Measurements from ENCODE around the gene IFNGR2. TPM values are rescaled to one million over a fixed set of nuclear protein-coding genes. Genes with fewer than 3 reads are reported as not detected.

IFNGR2 gene
- total and polyA plus RNA-seq, 2 donors (not counting 1 experiment from before 2014, with no cell fraction given), result 96.0 to 108 TPM

DNA sequence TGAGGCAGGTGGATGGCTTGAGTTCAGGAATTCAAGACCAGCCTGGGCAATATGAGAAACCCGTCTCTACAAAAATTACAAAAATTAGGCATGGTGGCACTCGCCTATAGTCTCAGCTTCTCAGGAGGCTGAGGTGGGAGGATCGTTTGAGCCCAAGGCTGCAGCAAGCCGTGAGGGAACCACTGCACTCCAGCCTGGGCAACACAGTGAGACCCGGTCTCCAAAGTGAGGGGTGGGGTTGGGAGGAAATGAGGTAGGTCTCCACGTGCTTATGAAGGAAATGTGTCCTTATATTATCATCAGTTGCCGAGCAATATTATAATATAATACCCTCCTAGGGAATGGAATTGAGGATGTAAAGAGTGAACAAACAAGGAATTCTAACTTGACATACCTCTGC lies 73.9 kb downstream of the IFNGR2 start:
- H3K27ac Mint-ChIP-seq, result no peak overlapping the region
- ChIA-PET CTCF (no interaction called here), POLR2A (no interaction called here)

DNA sequence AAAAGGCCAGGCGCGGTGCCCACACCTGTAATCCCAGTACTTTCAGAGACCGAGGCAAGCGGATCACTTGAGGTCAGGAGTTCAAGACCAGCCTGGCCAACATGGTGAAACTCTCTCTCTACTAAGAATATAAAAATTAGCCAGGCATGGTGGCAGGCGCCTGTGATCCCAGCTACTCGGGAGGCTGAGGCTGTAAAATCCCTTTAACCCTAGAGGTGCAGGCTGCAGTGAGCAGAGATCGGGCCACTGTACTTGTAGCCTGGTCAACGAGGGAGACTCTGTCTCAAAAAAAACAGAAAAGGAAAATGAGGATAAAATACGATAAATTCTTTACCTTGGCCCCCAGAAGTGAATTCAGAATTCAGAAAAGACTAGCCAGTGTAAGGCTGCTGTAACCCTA lies 75.0 kb downstream of the IFNGR2 start:
- Mint-ChIP-seq H3K9me3 (ENCODE audit: insufficient read depth) (no peaks in the 10 kb centered on the region), H3K27ac (peak overlapping the region; percentile 95), H3K27me3 (no peaks in the 10 kb centered on the region), H3K4me3 (peak overlapping the region; percentile 94), H3K4me1 (peaks cover 19% of the 10 kb centered on the region)
- Histone ChIP-seq H3K4me3 (ENCODE audit: control extremely low read depth in 1 of 5, extremely low read depth in 1 of 5, insufficient read depth in 1 of 5, low read depth in 2 of 5, low read length in 4 of 5) (peak overlapping the region; percentile 70 to 91 (median 78)), H3K36me3 (replicated peaks in 1 of 2; ENCODE audit: control extremely low read depth in 1 of 2, control insufficient read depth in 1 of 2, extremely low read depth in 1 of 2, insufficient read depth in 2 of 2, low read length in 1 of 2) (no peaks in the 10 kb centered on the region), H2AFZ (ENCODE audit: insufficient read depth, low read depth, low read length, poor library complexity, severe bottlenecking) (peak overlapping the region; percentile 85), H3K79me2 (ENCODE audit: control insufficient read depth, insufficient read depth, low read length) (peaks cover 38% of the 10 kb centered on the region), H3K9me3 (ENCODE audit: control extremely low read depth in 1 of 3, control insufficient read depth in 2 of 3, insufficient read depth in 1 of 3, low read length in 2 of 3) (peaks cover 0 to 3% (median 0%) of the 10 kb centered on the region in 3 donors), H3K27me3 (replicated peaks in 1 of 4; ENCODE audit: control extremely low read depth in 1 of 4, control insufficient read depth in 3 of 4, insufficient read depth in 4 of 4, low read length in 3 of 4) (no peaks in the 10 kb centered on the region), H3K4me1 (ENCODE audit: control insufficient read depth in 2 of 2, insufficient read depth in 2 of 2, low read length in 2 of 2) (peaks cover 12 to 14% of the 10 kb centered on the region in 2 donors), H3K27ac (ENCODE audit: low read length in 2 of 2) (peak overlapping the region in 1 of 2 donors; percentile 95), H3K9ac (ENCODE audit: low read length) (peak overlapping the region; percentile 75), H4K20me1 (ENCODE audit: control insufficient read depth, insufficient read depth, low read length, poor library complexity, severe bottlenecking) (no peaks in the 10 kb centered on the region), H3K4me2 (replicated peaks; ENCODE audit: low read depth, low read length, poor library complexity, severe bottlenecking) (peak overlapping the region; percentile 81)
- intact Hi-C loops (cut with micrococcal nuclease), result loop anchor here (2.0 to 10.0 kb wide), 3 partner anchors 707 to 1083 kb away; partner anchors contain the start of genes CFAP298, PAXBP1 and URB1
- TF ChIP-seq EZH2 (IDR thresholded peaks at IDR 0.05; ENCODE audit: borderline replicate concordance, insufficient read depth, low read depth, low read length, poor library complexity, severe bottlenecking), result no peak
- TF ChIP-seq, protein P1, sequence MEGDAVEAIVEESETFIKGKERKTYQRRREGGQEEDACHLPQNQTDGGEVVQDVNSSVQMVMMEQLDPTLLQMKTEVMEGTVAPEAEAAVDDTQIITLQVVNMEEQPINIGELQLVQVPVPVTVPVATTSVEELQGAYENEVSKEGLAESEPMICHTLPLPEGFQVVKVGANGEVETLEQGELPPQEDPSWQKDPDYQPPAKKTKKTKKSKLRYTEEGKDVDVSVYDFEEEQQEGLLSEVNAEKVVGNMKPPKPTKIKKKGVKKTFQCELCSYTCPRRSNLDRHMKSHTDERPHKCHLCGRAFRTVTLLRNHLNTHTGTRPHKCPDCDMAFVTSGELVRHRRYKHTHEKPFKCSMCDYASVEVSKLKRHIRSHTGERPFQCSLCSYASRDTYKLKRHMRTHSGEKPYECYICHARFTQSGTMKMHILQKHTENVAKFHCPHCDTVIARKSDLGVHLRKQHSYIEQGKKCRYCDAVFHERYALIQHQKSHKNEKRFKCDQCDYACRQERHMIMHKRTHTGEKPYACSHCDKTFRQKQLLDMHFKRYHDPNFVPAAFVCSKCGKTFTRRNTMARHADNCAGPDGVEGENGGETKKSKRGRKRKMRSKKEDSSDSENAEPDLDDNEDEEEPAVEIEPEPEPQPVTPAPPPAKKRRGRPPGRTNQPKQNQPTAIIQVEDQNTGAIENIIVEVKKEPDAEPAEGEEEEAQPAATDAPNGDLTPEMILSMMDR (IDR thresholded peaks at IDR 0.05), result no peak
- CTCF ChIA-PET, result no interaction called here
- ATAC-seq (ENCODE audit: low read depth) (no peak), DNase-seq (no peak)
- 63% methylated on average over 5 of the region's 9 CpGs for WGBS (ENCODE audit: insufficient coverage)
- POLR2A ChIA-PET, result no interaction called here

More for the DNA sequence above, 73.9 kb downstream of the IFNGR2 start:
- no peak for DNase-seq
- H3K27ac ChIP-seq (ENCODE audit: low read length in 2 of 2), result no peak overlapping the region
- Mint-ChIP-seq H3K4me3 (no peak overlapping the region), H3K27me3 (no peaks in the 10 kb centered on the region), H3K4me1 (peaks cover 22% of the 10 kb centered on the region), H3K9me3 (ENCODE audit: insufficient read depth) (no peaks in the 10 kb centered on the region)
- H3K27me3 ChIP-seq (replicated peaks in 1 of 4; ENCODE audit: control extremely low read depth in 1 of 4, control insufficient read depth in 3 of 4, insufficient read depth in 4 of 4, low read length in 3 of 4), result no peaks in the 10 kb centered on the region
- H3K4me1 ChIP-seq (ENCODE audit: control insufficient read depth in 2 of 2, insufficient read depth in 2 of 2, low read length in 2 of 2), result peaks cover 12 to 14% of the 10 kb centered on the region in 2 donors
- intact Hi-C loops (cut with micrococcal nuclease), result loop anchor here (5.0 to 10.0 kb wide), 2 partner anchors 865 to 1082 kb away; partner anchors contain the start of genes CFAP298 and URB1
- TF ChIP-seq, protein P1 (IDR thresholded peaks at IDR 0.05), result no peak
- TF ChIP-seq EZH2 (IDR thresholded peaks at IDR 0.05; ENCODE audit: borderline replicate concordance, insufficient read depth, low read depth, low read length, poor library complexity, severe bottlenecking), result no peak
- no peak overlapping the region for H3K9ac ChIP-seq (ENCODE audit: low read length)
- 97% methylated on average over 3 of the region's 7 CpGs for WGBS (ENCODE audit: insufficient coverage)
- H3K36me3 ChIP-seq (replicated peaks in 1 of 2; ENCODE audit: control extremely low read depth in 1 of 2, control insufficient read depth in 1 of 2, extremely low read depth in 1 of 2, insufficient read depth in 2 of 2, low read length in 1 of 2), result no peaks in the 10 kb centered on the region
- H3K4me3 ChIP-seq (ENCODE audit: control extremely low read depth in 1 of 5, extremely low read depth in 1 of 5, insufficient read depth in 1 of 5, low read depth in 2 of 5, low read length in 4 of 5), result no peak overlapping the region
- H3K4me2 ChIP-seq (replicated peaks; ENCODE audit: low read depth, low read length, poor library complexity, severe bottlenecking), result no peak overlapping the region
- H2AFZ ChIP-seq (ENCODE audit: insufficient read depth, low read depth, low read length, poor library complexity, severe bottlenecking), result no peak overlapping the region
- ATAC-seq (ENCODE audit: low read depth), result no peak
- no peaks in the 10 kb centered on the region for H4K20me1 ChIP-seq (ENCODE audit: control insufficient read depth, insufficient read depth, low read length, poor library complexity, severe bottlenecking)
- peaks cover 49% of the 10 kb centered on the region for H3K79me2 ChIP-seq (ENCODE audit: control insufficient read depth, insufficient read depth, low read length)
- H3K9me3 ChIP-seq (ENCODE audit: control extremely low read depth in 1 of 3, control insufficient read depth in 2 of 3, insufficient read depth in 1 of 3, low read length in 2 of 3), result peaks cover 0 to 3% (median 0%) of the 10 kb centered on the region in 3 donors

Data from B cell (primary cell).